Neural progenitor cell (in vitro differentiated cells): ENCODE data around the gene ASIC2. TPM values are rescaled to one million over a fixed set of nuclear protein-coding genes. Genes with fewer than 3 reads are reported as not detected.

Experiments used
- DNase-seq: peaks from one replicate; pipeline ENCODE4 v3.0.0-alpha.2; 2016; ENCODE audit warnings: low spot score
- H2AFZ ChIP-seq: fragments of 200-600 bp; sonication (generic); replicated peaks from 2 replicates; pipeline ENCODE4 v1.6.1; 2016; ENCODE audit warnings: antibody characterized with exemption
- H3F3A ChIP-seq: fragments of 200-600 bp; sonication (generic); 2 replicates; pipeline ENCODE4 v1.6.1; 2016; ENCODE audit warnings: antibody characterized with exemption, low read depth
- H3K27ac ChIP-seq: fragments of 200-600 bp; sonication (generic); 2 replicates; pipeline ENCODE4 v1.5.1; 2016; ENCODE audit warnings: mild to moderate bottlenecking
- H3K27me3 ChIP-seq: fragments of 200-600 bp; sonication (generic); 2 replicates; pipeline ENCODE4 v1.6.1; 2016; ENCODE audit warnings: mild to moderate bottlenecking, moderate library complexity
- H3K36me3 ChIP-seq: fragments of 200-600 bp; sonication (generic); 2 replicates; pipeline ENCODE4 v1.5.1; 2016
- H3K4me1 ChIP-seq: fragments of 200-600 bp; sonication (generic); 2 replicates; pipeline ENCODE4 v1.6.1; 2016; ENCODE audit warnings: mixed run types
- H3K4me2 ChIP-seq: fragments of 200-600 bp; sonication (generic); 2 replicates; pipeline ENCODE4 v1.6.1; 2016
- H3K4me3 ChIP-seq: fragments of 200-600 bp; sonication (generic); 2 replicates; pipeline ENCODE4 v1.5.1; 2016
- H3K79me2 ChIP-seq: fragments of 200-600 bp; sonication (generic); 2 replicates; pipeline ENCODE4 v1.6.1; 2016; ENCODE audit warnings: low read depth
- H3K9ac ChIP-seq: fragments of 200-600 bp; sonication (generic); 2 replicates; pipeline ENCODE4 v1.6.1; 2016
- H3K9me3 ChIP-seq: fragments of 200-600 bp; sonication (generic); 2 replicates; pipeline ENCODE4 v1.5.1; 2016; ENCODE audit warnings: low read depth
- H4K20me1 ChIP-seq: fragments of 200-600 bp; sonication (generic); 2 replicates; pipeline ENCODE4 v1.6.1; 2016; ENCODE audit warnings: low read depth
- H3K27ac Mint-ChIP-seq: 3 replicates; pipeline ENCODE4 v1.8.0; 2021; ENCODE audit warnings: mixed read lengths
- H3K27me3 Mint-ChIP-seq: 2 replicates; pipeline ENCODE4 v1.8.0; 2022; ENCODE audit warnings: low read depth, mild to moderate bottlenecking, inconsistent platforms, moderate library complexity, mixed read lengths; ENCODE audit not compliant: insufficient read depth
- H3K36me3 Mint-ChIP-seq: 3 replicates; pipeline ENCODE4 v1.8.0; 2021; ENCODE audit warnings: mixed read lengths
- H3K4me1 Mint-ChIP-seq: 3 replicates; pipeline ENCODE4 v1.8.0; 2021; ENCODE audit warnings: mixed read lengths
- H3K4me3 Mint-ChIP-seq: 3 replicates; pipeline ENCODE4 v1.8.0; 2021; ENCODE audit warnings: mild to moderate bottlenecking, moderate library complexity, mixed read lengths
- H3K9me3 Mint-ChIP-seq: 3 replicates; pipeline ENCODE4 v1.8.0; 2020; ENCODE audit warnings: mixed read lengths
- CTCF ChIP-seq: fragments of 200-600 bp; sonication (generic); IDR thresholded peaks from 2 replicates; pipeline ENCODE4 v1.5.1; 2017; ENCODE audit warnings: antibody characterized with exemption, mild to moderate bottlenecking
- EZH2 ChIP-seq: fragments of 200-600 bp; sonication (generic); IDR thresholded peaks from 2 replicates; pipeline ENCODE4 v1.6.1; 2017; ENCODE audit warnings: antibody characterized with exemption, mild to moderate bottlenecking, moderate library complexity
- EZH2phosphoT487 ChIP-seq: fragments of 200-600 bp; sonication (generic); IDR thresholded peaks from 2 replicates; pipeline ENCODE4 v1.6.1; 2017; ENCODE audit warnings: antibody characterized with exemption
- total RNA-seq: library from RNA; depleted of rRNA; stranded (reverse); fragments of >200 nt; gene quantifications from 2 replicates; pipeline ENCODE4 v1.2.3, GENCODE V29; 2015; ENCODE audit warnings: low replicate concordance

ASIC2 gene
- total RNA-seq, 1 donor from 2014 or later = 2.3 TPM

GRCh38 chr17:33284022-33284421 is 9.1 kb downstream of the ASIC2 start:
- Mint-ChIP-seq H3K4me3 (no peak overlapping the region), H3K4me1 (peaks cover 4% of the 10 kb centered on the region), H3K36me3 (no peaks in the 10 kb centered on the region), H3K27ac (no peak overlapping the region), H3K27me3 (peaks cover 17% of the 10 kb centered on the region), H3K9me3 (no peaks in the 10 kb centered on the region)
- Histone ChIP-seq H3K4me1 (no peaks in the 10 kb centered on the region), H3K4me3 (no peak overlapping the region), H3K4me2 (no peak overlapping the region), H2AFZ (no peak overlapping the region), H3K36me3 (no peaks in the 10 kb centered on the region), H3K27me3 (peaks cover 5% of the 10 kb centered on the region), H4K20me1 (no peaks in the 10 kb centered on the region), H3K9ac (no peak overlapping the region), H3K9me3 (no peaks in the 10 kb centered on the region), H3F3A (no peaks in the 10 kb centered on the region), H3K79me2 (no peaks in the 10 kb centered on the region), H3K27ac (no peak overlapping the region)
- no peak for TF ChIP-seq EZH2
- TF ChIP-seq CTCF = no peak
- no peak for TF ChIP-seq EZH2phosphoT487
- no peak for DNase-seq

- H3K27ac Mint-ChIP-seq = no peak overlapping the region
- no peak overlapping the region for H3K27ac ChIP-seq
- peaks cover 27% of the 10 kb centered on the region for H3K4me1 ChIP-seq
- no peaks in the 10 kb centered on the region for H3K27me3 ChIP-seq
- TF ChIP-seq EZH2 (no peak), CTCF (no peak), EZH2phosphoT487 (no peak)
- H2AFZ ChIP-seq = no peak overlapping the region
- no peak for DNase-seq
- no peaks in the 10 kb centered on the region for H3K9me3 Mint-ChIP-seq
- no peaks in the 10 kb centered on the region for H3K36me3 Mint-ChIP-seq
- H3F3A ChIP-seq = peaks cover 16% of the 10 kb centered on the region
- H3K9me3 ChIP-seq = no peaks in the 10 kb centered on the region
- no peak overlapping the region for H3K4me2 ChIP-seq
- no peak overlapping the region for H3K4me3 Mint-ChIP-seq
- no peaks in the 10 kb centered on the region for H4K20me1 ChIP-seq
- no peaks in the 10 kb centered on the region for H3K36me3 ChIP-seq
- no peak overlapping the region for H3K9ac ChIP-seq
- peaks cover 7% of the 10 kb centered on the region for H3K4me1 Mint-ChIP-seq
- no peak overlapping the region for H3K4me3 ChIP-seq
- H3K27me3 Mint-ChIP-seq = peaks cover 6% of the 10 kb centered on the region
- no peaks in the 10 kb centered on the region for H3K79me2 ChIP-seq
Observed at GRCh38 chr17:33280162-33280943, 12.7 kb downstream of the ASIC2 start.

- no peaks in the 10 kb centered on the region for H3K36me3 Mint-ChIP-seq
- peak; percentile 72 for DNase-seq
- Histone ChIP-seq H3K27me3 (no peaks in the 10 kb centered on the region), H4K20me1 (no peaks in the 10 kb centered on the region), H3K4me3 (no peak overlapping the region), H3K4me2 (peak overlapping the region; percentile 63), H3K9me3 (no peaks in the 10 kb centered on the region), H3K36me3 (no peaks in the 10 kb centered on the region), H3K27ac (peak overlapping the region; percentile 77), H3K9ac (no peak overlapping the region), H3K79me2 (no peaks in the 10 kb centered on the region), H2AFZ (no peak overlapping the region), H3F3A (peaks cover 16% of the 10 kb centered on the region), H3K4me1 (peaks cover 27% of the 10 kb centered on the region)
- H3K27ac Mint-ChIP-seq = no peak overlapping the region
- peaks cover 7% of the 10 kb centered on the region for H3K4me1 Mint-ChIP-seq
- TF ChIP-seq CTCF = no peak
- H3K9me3 Mint-ChIP-seq = no peaks in the 10 kb centered on the region
- H3K27me3 Mint-ChIP-seq = peaks cover 8% of the 10 kb centered on the region
- no peak overlapping the region for H3K4me3 Mint-ChIP-seq
Observed at GRCh38 chr17:33277436-33278100, 15.5 kb downstream of the ASIC2 start.
